Activated B cell treated with CpG ODN at 0.5 μM for 24 hours (primary cell): ENCODE data around the gene OBSL1. TPM values are rescaled to one million over a fixed set of nuclear protein-coding genes. Genes with fewer than 3 reads are reported as not detected.

ENCODE experiments used
- ATAC-seq: fragments of 200-7000 bp; cut with Tn5 transposase; one replicate; pipeline ENCODE4 v1.10.0; 2021; ENCODE audit warnings: low read depth, mild to moderate bottlenecking, moderate library complexity
- CTCF ChIA-PET: fragments of 350-600 bp; sonication (Branson Sonifier 250); formaldehyde crosslinking; loops from one replicate; lab custom pipeline; 2021; ENCODE audit warnings: antibody characterized with exemption; lab: Charles Lee
- POLR2A ChIA-PET: fragments of 350-600 bp; sonication (Branson Sonifier 250); formaldehyde crosslinking; loops from one replicate; lab custom pipeline; 2021; ENCODE audit warnings: antibody characterized with exemption; lab: Charles Lee
- DNase-seq: peaks from one replicate; pipeline ENCODE4 v3.0.0; 2022
- H3K27ac Mint-ChIP-seq: one replicate; pipeline ENCODE4 v1.8.0; 2020; ENCODE audit warnings: mixed read lengths
- H3K27me3 Mint-ChIP-seq: one replicate; pipeline ENCODE4 v1.8.0; 2021; ENCODE audit warnings: mixed read lengths
- H3K36me3 Mint-ChIP-seq: one replicate; pipeline ENCODE4 v1.8.0; 2021; ENCODE audit warnings: low read depth, mixed read lengths
- H3K4me1 Mint-ChIP-seq: one replicate; pipeline ENCODE4 v1.8.0; 2021; ENCODE audit warnings: mixed read lengths
- H3K4me3 Mint-ChIP-seq: one replicate; pipeline ENCODE4 v1.8.0; 2020; ENCODE audit warnings: mild to moderate bottlenecking, mixed read lengths
- H3K9me3 Mint-ChIP-seq: one replicate; pipeline ENCODE4 v1.8.0; 2020; ENCODE audit warnings: mixed read lengths
- CTCF ChIP-seq: fragments of 200-600 bp; IDR thresholded peaks from one replicate; pipeline ENCODE4 v1.8.0; 2022; ENCODE audit warnings: antibody characterized with exemption, mild to moderate bottlenecking
- intact Hi-C: fragments of 100-400 bp; cut with micrococcal nuclease; formaldehyde crosslinking; loops from one replicate; pipeline ENCODE4 v1.15.1; 2024
- total RNA-seq: library from RNA; stranded (reverse); gene quantifications from 2 replicates; pipeline ENCODE4 v1.2.3, GENCODE V29; 2022

Gene OBSL1
- total RNA-seq, 1 donor from 2014 or later, result not detected

GRCh38 chr2:219557791-219558785, 13.3 kb downstream of the OBSL1 start:
- Mint-ChIP-seq H3K4me1 (peaks cover 1% of the 10 kb centered on the region), H3K9me3 (no peaks in the 10 kb centered on the region), H3K36me3 (no peaks in the 10 kb centered on the region), H3K27ac (no peak overlapping the region), H3K27me3 (peaks cover 44% of the 10 kb centered on the region), H3K4me3 (no peak overlapping the region)
- ChIA-PET CTCF (interaction anchor here (0.6 kb wide), 1 partner anchor 166 kb away, joined by 3 read pairs; no protein-coding TSS in a partner anchor), POLR2A (no interaction called here)
- no peak for ATAC-seq
- TF ChIP-seq CTCF, result no peak
- no peak for DNase-seq
- intact Hi-C loops, result no loop called here

- Mint-ChIP-seq H3K4me3 (no peak overlapping the region), H3K4me1 (peaks cover 3% of the 10 kb centered on the region), H3K9me3 (no peaks in the 10 kb centered on the region), H3K27ac (no peak overlapping the region), H3K27me3 (peaks cover 37% of the 10 kb centered on the region), H3K36me3 (no peaks in the 10 kb centered on the region)
- ChIA-PET CTCF (no interaction called here), POLR2A (no interaction called here)
- TF ChIP-seq CTCF, result no peak
- intact Hi-C loops, result no loop called here
- ATAC-seq (no peak), DNase-seq (no peak)
Measured at GRCh38 chr2:219557320-219557719, 14.0 kb downstream of the OBSL1 start.

- intact Hi-C loops, result no loop called here
Measured at GRCh38 chr2:219556413-219556812, 14.9 kb downstream of the OBSL1 start.

GRCh38 chr2:219555956-219556355, 15.4 kb downstream of the OBSL1 start:
- CTCF ChIA-PET, result no interaction called here

More at GRCh38 chr2:219556413-219556812, 14.9 kb downstream of the OBSL1 start:
- DNase-seq, result no peak
- H3K4me1 Mint-ChIP-seq, result peaks cover 7% of the 10 kb centered on the region
- no peak overlapping the region for H3K4me3 Mint-ChIP-seq
- no peaks in the 10 kb centered on the region for H3K9me3 Mint-ChIP-seq
- H3K27ac Mint-ChIP-seq, result no peak overlapping the region
- ChIA-PET CTCF (no interaction called here), POLR2A (no interaction called here)
- ATAC-seq, result no peak
- H3K27me3 Mint-ChIP-seq, result peaks cover 43% of the 10 kb centered on the region
- TF ChIP-seq CTCF, result no peak
- H3K36me3 Mint-ChIP-seq, result no peaks in the 10 kb centered on the region

More at GRCh38 chr2:219555956-219556355, 15.4 kb downstream of the OBSL1 start:
- POLR2A ChIA-PET, result no interaction called here
- no peaks in the 10 kb centered on the region for H3K9me3 Mint-ChIP-seq
- no peak for DNase-seq
- ATAC-seq, result no peak
- no peaks in the 10 kb centered on the region for H3K36me3 Mint-ChIP-seq
- intact Hi-C loops, result no loop called here
- no peak overlapping the region for H3K27ac Mint-ChIP-seq
- H3K4me1 Mint-ChIP-seq, result peaks cover 7% of the 10 kb centered on the region
- no peak for TF ChIP-seq CTCF
- H3K27me3 Mint-ChIP-seq, result peaks cover 43% of the 10 kb centered on the region
- no peak overlapping the region for H3K4me3 Mint-ChIP-seq
